HG03565 (cell line): ENCODE measurements around the gene CHERP.
"Not testable (repeated sequence)": the region's sequence is repeated elsewhere in the genome, so short reads cannot be mapped to it uniquely, and the experiment has no call there.

ENCODE experiments used
- ATAC-seq: cut with Tn5 transposase; IDR thresholded peaks from one replicate; pipeline ENCODE4 v1.9.1; 2021; ENCODE audit warnings: mild to moderate bottlenecking, moderate library complexity; ENCODE audit not compliant: unreplicated experiment

CHERP gene

DNA sequence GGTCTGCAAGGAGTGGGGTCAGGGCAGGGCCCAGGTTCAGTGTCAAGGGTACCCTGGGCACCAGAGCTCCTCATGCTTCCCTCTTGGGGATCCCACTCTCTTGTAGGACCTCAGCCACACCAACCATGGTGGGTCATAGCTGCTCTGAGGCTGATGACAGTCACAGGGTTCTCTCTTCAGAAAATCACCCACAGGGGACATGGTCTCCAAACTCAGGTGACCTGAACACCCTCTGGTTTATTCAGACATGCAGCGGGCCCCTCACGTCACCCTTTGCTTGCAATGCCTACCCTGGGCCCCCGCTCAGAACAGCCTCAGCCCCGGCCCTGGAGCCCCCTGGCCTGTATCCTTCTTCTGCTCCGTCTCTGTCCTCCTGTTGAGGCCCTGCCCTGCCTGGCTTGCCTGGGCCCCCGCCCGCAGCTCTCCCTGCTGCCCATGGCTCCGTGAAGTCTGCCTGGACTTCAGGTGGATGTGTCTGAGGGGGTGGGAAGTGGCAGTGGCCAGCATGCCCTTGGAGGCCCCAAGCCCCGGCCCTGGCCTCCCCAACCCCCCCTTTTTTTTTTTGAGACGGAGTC lies 20.4 kb downstream of the CHERP start:
- no peak for ATAC-seq

- no peak for ATAC-seq
These were observed 21.1 kb downstream of the CHERP start for GRCh38 chr19:16520986-16521624.

GRCh38 chr19:16520074-16520973 lies 21.9 kb downstream of the CHERP start:
- no peak for ATAC-seq

DNA sequence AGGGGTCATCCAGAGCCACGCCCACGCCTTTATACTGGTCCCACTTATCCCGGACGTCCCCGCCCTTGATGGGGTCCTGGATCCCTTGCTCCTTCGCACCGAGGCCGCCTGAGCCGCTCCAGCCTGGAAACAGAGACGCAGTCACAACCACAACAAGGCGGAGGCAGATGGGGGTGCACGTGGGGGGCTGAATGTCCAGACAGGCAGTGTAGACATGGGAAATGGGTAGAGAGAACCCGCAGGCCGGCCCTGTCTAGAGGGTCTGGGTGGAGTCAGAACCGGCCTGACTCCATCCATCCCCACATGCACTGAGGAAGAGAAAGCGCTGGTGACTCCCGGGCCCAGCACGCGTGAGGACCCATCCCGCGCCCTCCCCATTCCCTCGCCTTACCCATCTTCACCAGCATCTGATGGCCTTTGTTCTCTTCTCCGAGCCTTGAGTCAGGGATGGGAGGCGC lies 23.0 kb downstream of the CHERP start:
- ATAC-seq, result no peak

GRCh38 chr19:16518483-16519229 lies 23.6 kb downstream of the CHERP start:
- ATAC-seq, result no peak

DNA sequence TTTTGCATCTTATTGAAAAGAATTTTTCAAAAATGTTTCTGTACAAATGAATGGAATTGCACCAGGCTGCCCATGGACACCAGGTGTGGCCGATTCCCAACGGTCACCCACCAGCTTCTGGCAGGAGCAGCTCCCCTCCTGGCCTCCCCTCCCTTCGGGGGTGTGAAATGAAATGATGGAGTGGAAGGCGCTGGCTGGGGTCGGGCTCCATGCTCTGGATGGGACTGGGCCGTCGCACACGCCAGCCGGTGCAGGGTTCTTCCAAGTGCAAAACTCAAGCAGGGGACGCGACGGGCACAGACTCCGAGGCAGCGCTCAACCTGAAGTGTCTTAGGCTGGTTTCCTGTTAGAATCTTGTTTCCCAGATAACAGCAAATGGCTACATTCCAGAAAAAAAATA lies 24.2 kb downstream of the CHERP start:
- no peak for ATAC-seq

GRCh38 chr19:16516923-16517610 lies 25.2 kb downstream of the CHERP start:
- ATAC-seq, result no peak

GRCh38 chr19:16516381-16516780 lies 25.9 kb downstream of the CHERP start:
- ATAC-seq, result no peak

- no peak for ATAC-seq
These were observed 27.7 kb downstream of the CHERP start for GRCh38 chr19:16514383-16515019.

DNA sequence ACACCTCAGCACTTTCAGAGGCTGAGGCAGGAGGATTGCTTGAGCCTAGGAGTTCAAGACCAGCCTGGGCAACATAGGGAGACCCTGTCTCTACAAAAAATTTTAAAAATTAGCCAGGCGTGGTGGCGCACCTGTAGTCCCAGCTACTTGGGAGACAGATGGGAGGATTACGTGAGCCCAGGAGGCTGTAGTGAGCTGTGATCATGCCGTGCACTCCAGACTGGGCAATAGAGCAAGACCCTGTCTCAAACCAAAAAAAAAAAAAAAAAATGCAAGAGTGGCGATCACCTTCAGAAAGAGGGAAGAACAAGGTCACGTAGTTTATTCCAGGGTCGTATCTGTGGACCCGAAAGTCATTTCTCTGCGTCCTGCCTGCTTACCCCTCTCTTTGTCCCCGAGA lies 29.6 kb downstream of the CHERP start:
- ATAC-seq, result not testable (repeated sequence)

DNA sequence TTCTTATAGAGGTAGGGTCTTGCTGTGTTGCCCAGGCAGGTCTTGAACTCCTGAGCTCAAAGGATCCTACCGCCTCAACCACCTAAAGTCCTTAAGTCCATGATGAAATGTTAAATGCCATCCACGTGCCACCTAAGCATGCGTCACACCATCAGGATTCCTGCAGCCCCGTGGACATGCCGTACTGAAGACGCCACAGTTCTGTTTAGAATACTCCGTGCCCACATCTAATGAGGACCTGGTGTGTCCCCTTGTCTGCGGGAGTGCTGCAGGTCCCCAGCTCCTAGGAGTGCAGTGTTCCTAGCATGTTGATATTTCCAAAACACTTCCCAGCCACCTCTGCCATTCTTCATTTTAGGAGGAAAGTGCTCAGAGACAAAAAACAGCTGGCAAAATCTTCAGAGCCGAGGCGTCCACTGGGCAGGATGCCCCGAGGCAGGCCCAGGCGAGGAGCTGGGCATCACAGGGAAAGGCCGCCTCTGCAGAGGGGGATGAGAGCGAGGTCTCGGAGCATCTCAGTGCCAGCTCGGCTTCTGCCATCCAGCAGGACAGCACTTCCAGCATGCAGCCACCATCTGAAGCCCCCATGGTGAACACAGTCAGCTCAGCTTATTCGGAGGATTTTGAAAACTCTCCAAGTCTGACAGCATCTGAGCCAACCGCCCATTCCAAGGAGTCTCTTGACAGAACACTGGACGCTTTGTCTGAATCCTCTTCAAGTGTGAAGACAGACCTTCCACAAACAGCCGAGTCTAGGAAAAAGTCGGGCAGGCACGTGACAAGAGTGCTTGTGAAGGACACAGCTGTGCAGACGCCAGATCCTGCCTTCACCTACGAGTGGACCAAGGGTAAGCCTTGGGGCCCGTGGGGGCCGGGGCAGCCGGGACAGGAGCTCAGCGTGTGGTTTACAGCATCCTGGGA lies 32.8 kb downstream of the CHERP start:
- ATAC-seq, result no peak

DNA sequence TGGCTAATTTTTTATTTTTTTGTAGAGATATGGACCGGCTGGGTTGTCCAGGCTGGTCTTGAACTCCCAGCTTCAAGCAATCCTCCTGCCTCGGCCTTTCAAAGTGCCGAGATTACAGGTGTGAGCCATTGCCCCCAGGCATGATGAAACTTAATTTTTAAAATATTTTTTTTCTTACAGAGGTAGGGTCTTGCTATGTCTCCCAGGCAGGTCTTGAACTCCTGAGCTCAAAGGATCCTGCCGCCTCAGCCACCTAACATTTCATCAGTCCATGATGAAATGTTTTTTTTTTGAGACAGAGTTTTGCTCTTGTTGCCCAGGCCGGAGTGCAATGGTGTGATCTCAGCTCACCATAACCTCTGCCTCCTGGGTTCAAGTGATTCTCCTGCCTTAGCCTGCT lies 33.7 kb downstream of the CHERP start:
- no peak for ATAC-seq

DNA sequence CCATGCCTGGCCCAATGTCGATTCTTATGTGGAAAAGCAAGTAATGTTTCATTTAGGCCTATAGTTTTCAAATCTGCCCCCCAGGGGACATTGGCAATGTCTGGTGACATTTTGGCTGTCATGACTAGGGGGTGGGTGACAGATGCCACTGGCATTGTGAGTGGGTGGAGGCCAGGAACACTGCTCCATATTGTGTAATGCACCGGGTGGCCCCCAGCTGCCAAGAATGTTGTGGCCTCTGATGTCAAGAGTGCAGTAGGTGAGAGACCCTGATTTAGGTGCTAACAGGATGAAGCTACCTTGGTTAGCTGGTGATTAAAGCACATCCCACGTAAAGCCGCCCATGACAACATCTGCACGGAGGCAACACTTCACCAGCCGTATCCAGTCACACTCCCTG lies 35.3 kb downstream of the CHERP start:
- ATAC-seq, result no peak

- ATAC-seq, result not testable (repeated sequence)
These were observed 36.1 kb downstream of the CHERP start for GRCh38 chr19:16506161-16506560.

DNA sequence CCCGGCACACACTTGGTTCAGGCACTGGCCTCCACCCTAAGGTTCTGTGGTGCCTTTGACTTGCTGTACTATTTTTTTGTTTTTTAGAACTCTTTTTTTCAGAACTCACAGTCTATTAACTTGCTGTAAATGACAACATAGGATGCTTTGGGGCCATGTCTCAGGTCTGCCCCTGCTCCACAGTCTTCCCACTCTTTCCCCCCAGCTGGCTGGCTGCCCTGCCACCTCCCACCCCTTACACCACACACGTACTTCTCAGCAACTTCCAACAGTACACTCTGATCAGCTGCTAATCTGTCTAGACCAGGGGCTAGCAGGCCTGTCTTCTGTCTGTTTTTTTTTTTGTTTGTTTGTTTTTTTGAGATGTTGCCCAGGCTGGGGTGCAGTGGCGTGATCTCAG lies 38.0 kb downstream of the CHERP start:
- no peak for ATAC-seq

DNA sequence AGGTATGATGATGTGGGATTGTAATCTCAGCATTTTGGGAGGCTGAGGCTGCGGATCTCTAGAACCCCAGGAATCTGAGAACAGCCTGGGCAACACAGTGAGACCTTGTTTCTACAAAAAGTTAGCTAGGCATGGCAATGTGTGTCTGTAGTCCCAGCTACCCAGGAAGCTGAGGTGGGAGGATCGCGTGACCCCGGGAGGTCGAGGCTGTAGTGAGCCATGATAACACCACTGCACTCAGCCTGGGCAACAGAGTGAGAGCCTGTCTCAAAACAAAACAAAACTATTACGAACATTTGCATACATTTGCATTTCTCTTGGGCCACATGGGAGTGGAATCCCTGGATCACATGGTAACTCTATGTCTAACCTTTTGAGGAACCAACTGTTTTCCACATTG lies 44.4 kb downstream of the CHERP start:
- no peak for ATAC-seq

GRCh38 chr19:16497042-16497441 lies 45.2 kb downstream of the CHERP start:
- no peak for ATAC-seq

- no peak for ATAC-seq
These were observed 45.6 kb downstream of the CHERP start for GRCh38 chr19:16496613-16496983.

DNA sequence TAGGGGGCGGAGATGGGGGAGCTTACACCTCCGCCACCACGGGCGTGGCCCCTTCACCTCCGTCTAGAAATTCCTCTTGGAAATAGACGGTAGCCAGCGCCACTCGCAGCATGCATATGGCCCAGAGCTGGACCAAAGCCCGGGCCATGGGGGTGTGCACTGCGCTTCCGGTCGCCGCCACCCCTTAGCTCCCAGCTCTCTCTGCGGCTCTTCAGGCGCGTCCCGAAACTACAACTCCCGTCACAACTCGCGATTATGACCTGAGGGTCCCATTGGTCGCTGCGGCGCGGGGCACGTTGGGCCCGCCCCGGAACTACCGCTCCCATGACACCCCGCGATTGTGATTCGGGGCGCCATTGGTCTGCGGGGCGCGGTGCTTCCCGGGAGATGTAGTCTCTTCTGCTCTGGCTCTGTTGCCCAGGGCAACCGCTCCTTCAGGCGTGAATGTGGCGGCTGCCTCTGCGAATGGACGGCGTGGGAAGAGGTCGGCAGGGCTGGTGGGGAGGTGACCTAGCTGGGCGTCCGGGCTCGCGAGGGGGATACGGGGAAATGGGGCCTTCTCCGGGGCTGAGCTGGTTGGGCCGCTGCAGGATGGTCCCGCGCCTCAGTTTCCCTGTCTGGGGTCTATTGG lies 46.1 kb downstream of the CHERP start, which contains the start of the genes C19orf44 and CALR3:
Gene C19orf44 (plus strand): TSS at position 413 of the 631 bp plus-strand sequence. CDS start 4,399 bp downstream, outside the sequence.
Gene CALR3 (minus strand): TSS at position 186 of the 631 bp plus-strand sequence. CDS start 38 bp downstream, at position 148.
- ATAC-seq, result peak; percentile 96
